GF-D8 (cell line): ENCODE data around the gene INSL3.
"Not testable (repeated sequence)": the region's sequence is repeated elsewhere in the genome, so short reads cannot be mapped to it uniquely, and the experiment has no call there.

Experiments used
- DNase-seq: peaks from one replicate; lab custom pipeline; 2025; lab: John Stamatoyannopoulos, UW

The INSL3 gene

DNA sequence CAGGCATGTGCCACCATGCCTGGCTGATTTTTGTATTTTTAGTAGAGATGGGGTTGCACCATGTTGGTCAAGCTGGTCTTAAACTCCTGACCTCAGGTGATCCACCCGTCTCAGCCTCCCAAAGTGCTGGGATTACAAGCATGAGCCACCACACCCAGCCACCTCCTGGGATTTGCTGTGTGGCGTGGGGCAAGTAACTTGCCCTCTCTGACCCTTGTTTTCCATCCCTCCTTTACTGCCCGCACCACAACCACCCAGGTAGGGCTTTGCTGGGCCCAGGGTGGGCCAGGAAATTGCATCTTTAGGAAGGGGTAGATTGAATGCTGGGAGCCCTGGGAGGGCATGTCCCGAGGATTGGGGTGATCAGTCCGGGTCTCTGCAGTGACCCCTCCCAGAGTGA is 37.6 kb downstream of the INSL3 start:
- not testable (repeated sequence) for DNase-seq

DNA sequence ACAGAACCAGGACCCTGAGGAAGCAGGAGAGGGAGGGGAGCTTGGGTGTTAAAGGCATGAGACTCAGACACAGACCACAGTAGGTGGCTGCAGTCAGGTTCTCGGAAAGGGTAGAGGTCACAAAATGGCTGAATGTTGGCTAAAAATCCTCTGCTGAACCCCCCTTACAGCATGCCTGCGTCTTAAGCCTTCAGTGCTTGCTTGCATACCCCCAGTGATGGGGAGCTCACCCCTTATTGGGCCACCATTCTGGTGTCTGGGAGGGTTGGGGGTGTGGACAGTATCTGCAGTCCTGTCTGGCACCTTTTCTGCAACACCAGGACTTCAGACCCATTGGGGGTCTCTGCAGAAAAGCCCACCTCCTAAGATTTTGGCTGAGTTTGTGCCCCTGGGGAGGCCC is 40.5 kb downstream of the INSL3 start:
- no peak for DNase-seq

DNA sequence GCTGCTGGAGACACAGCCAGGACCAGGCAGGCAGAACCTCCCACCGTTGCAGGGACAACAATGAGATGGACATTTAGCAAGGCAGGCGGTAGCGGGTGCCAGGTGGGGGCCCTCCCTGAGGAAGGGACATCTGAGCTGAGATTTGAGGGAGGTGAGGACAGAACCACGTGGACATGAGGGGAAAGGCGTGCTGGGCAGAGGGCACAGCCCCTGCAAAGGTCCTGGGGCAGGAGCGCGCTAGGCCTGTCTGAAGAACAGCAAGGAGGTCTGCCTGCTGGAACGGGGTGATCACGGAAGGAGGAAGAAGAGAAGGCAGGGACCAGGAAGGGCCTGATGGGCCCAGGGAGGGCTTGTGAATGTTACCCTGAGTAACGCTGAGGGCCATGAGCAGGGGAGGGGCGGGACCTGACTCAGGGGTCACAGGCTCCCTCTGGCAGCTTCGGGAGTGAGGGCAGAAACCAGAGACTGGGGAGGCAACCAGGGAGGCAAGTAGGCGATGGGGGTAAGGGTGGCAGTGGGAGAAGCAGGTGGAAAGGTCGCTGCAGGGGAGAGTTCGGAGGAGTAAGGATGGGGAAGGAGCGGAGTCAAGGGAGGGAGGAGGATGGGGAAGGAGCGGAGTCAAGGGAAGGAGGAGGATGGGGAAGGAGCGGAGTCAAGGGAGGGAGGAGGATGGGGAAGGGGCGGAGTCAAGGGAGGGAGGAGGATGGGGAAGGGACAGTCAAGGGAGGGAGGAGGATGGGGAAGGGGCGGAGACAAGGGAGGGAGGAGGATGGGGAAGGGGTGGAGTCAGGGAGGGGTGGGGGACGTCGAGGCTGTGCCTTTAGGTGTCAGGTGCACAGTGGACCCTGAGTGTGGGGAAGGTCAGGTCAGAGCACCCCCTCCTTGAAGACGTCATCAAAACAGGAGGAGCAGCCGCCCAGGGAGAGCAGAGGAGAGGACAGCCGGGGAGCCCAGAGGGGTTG is 42.1 kb downstream of the INSL3 start:
- no peak for DNase-seq

DNA sequence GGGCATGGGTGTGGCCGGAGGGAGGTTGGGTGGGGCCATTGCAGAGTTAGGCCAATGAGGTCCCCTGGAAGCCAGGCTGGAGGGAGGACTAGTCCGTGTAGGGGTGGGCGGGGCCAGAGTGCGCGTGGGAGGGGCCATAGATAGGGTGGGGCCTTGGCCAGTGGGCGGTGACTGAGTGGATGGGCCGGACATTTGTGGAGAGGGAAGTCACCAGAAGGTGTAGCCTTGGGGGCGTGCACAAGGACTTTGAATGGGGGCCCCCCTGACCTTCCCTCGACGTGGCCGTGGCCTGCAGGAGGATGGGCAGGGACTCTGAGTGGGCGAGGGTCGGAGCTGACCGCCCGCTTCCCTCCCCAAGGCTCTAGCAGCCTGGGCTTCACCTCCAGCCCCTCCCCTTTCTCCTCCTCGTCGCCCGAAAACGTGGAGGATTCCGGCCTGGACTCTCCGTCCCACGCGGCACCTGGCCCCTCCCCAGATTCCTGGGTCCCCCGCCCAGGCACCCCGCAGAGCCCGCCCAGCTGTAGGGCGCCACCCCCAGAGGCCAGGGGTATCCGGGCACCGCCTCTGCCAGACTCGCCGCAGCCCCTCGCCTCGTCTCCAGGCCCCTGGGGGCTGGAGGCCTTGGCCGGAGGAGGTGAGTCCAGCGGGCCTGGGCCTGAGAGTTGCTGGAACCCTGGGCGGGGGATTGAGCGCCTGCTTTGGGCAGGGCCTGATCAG is 42.9 kb downstream of the INSL3 start:
- no peak for DNase-seq

DNA sequence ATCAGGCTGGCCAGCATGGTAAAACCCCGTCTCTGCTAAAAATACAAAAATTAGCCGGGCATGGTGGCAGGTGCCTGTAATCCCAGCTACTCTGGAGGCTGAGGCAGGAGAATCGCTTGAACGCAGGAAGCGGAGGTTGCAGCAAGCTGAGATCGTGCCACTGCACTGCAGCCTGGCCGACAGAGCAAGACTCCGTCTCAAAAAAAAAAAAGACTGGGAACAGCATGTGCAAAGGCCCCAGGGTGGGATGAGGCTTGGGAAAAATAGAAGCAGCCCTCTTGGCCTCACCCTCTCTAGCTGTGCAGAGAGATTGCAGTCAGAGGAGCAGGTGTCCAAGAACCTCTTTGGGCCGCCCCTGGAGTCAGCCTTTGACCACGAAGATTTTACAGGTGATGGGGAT is 43.5 kb downstream of the INSL3 start:
- not testable (repeated sequence) for DNase-seq

DNA sequence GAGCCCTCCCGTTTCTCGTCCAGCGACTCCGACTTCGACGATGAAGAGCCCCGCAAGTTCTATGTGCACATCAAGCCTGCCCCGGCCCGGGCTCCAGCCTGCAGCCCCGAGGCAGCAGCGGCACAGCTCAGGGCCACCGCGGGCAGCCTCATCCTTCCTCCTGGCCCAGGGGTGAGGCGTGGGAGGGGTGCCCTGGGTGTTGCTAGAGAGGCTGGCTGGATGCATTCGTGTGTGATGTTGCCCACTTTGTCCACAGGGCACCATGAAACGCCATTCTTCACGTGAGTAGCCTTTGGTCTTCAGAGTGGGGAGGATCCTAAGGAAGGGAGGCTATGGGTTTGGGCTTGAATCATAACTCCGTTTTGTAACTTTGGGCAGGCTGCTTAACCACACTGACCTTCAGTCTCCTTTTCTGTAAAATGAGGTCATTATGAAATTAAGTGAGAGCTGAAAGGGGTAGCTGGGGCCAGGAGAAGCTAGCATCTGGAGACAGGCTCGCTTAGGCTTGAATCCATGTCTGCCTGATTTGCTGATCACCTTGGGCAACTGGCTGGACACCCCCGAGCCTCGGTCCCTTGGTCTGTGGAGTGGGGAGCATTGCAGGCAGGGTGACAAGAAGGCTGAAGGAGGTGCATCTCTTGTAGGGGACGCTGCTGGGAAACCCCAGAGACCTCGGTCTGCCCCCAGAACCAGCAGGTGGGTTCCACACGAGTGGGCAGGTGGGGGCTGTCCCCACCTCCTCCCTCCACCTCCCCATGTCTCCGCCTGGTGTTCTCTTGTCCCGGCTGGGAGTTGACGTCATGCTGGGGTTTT is 45.1 kb downstream of the INSL3 start:
- no peak for DNase-seq

DNA sequence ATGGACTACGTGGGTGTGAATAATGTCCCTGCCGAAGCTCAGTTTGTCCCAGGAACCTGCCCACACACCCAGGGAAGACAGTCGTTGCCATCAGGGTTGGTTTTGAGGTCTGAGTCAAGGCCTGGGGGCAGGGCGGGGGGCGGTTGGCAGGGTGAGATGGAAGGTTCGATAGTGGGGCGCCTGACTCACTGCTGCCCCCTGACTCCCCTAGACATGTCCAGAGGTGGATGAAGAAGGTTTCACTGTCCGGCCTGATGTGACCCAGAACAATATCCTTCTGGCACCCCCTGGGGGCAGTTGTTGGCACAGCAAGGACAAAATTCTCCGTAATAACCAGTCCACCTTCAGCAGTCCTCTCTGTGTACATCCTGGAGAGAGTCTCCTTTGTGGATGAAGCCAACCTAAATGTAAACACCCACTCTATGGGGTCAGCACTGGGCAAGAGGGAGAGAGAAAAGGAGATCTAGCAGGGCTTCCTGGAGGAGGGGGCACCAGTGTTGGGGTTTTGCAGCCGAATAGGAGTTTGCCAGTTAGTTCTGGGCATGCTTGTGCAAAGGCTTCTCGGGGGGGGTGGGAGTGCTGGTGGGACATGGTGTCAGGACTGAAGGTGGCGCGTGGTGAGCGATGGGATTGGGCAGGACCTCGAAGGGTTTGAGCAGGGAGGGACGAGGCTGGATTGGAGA is 45.9 kb downstream of the INSL3 start:
- DNase-seq = no peak

DNA sequence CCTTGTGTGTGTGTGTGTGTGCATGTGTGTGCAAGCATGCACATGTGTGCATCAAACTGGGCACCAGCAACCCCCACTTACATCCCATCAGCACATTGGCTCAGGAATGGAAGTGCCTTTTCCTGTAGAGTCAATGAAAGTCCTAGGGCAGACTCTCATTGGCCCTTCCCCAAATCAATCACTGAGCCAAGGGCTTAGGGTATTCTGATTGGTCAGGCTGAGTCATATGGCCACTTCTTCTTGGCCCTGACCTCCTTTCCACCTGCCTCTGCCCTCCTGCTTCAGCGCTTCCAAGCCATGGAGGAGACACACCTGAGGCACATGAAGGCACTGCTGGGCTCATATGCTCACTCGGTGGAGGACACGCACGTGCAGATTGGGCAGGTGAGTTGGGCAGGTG is 49.1 kb downstream of the INSL3 start:
- DNase-seq = no peak

DNA sequence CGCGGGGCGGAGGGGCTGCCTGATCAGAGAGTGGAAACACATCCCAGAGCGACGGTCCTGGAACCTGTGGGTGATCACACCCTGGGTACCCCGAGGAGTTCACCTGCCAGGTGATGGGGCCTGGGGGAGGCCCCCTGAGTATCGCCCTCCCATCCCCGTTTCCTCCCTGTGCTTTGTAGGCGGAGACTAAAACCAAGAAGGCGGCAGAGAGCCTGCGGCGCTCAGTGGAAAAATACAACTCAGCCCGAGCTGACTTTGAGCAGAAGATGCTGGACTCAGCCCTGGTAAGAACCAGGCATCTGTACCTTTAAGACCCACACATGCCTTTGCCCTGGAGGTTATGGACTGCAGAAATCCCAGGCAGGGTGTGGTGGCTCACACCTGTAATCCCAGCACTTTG is 50.7 kb downstream of the INSL3 start:
- no peak for DNase-seq

DNA sequence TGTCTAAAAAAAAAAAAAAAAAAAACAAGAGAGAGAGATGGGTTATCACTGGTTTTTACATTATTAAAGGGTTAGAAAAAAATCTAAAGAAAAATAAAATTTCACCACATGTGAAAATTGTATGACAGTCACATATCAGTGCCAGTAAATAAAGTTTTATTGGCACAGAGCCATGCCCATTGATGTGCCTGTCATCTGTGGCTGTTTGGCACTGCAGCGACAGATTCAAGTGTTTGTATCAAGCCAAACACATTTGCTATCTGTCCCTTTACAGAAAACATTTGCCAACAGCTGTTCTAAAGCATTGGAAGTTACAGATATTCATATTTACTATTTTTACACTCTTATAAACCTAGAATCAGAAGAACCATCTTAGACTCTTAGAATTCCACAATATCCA is 53.8 kb downstream of the INSL3 start:
- no peak for DNase-seq

DNA sequence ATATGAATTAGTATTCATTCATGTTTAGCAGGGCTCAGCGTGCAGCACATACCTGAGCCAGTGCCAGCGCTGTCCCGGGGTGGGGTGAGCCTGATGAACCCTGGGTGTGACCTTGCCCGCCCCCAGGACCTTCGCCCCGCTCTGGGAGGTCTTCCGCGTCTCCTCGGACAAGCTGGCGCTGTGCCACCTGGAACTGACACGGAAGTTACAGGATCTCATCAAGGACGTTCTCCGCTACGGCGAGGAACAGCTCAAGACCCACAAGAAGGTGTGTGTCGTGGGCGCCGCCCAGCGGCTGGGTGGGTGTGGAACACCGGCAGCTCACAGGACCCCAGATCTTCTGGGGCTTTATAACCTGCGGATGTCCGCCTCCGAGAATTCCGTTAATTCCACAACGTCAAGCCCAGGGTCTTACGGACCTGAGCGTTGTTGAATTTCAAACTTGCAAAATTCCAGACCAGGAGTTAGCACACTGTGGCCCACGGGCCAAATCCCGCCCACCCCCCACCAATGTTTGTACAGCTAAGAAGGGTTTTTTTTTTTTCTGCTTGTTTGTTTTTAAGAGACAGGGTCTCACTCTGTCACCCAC is 54.7 kb downstream of the INSL3 start:
- DNase-seq = no peak
